ENCODE data around the gene GANAB. TPM values are rescaled to one million over a fixed set of nuclear protein-coding genes. Genes with fewer than 3 reads are reported as not detected.

The GANAB gene
- total and polyA plus RNA-seq, 2 of the 4 experiments (the other 2 are of a cell fraction): 209 to 344 TPM

DNA sequence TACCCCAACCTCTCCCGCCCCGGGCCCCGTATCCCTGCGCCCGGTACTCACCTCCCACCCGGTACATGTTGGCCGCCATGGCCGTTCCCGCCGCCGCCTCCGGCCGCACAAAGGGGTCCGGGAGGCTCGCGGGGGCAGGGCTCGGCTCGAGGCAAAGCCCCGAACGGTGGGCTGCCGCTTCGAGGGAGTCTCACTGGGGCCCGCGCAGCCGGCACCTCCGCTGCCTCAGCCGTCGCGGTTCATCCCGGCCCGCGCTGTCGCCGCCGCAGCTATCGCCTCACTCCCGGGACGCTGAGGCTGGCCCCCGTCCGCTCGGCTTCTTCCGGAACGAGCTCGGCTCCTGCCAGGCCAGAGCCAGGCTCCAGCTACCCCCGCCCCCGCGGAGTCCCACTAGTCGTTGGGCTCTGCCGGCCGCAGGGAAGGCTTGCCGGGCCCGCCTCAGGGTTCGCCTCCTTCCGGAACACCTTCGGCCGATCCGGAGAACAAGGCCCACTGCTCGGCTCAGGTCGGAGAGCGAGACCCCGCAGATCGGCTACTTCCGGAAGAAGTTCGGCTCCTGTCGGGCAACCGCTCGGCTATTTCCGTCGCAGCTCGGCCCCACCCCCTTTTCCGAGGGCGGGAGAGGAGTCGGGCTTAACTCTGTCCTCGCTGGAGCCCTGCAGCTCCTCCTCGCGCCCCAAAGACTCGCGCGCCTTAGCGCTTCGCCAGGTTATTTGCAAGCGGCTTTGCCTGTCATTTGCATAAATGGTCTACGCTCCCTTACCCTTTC lies 44.9 kb downstream of the GANAB start, which contains the start of gene MTA2:
MTA2 (minus strand) TSS at position 494 of the 769 bp plus-strand sequence; CDS start at position 79, 415 bp downstream.
- Histone ChIP-seq H3K4ac (ENCODE audit: low read depth, low read length) (peak within 1 kb of the TSS; percentile 86), H3K4me1 (ENCODE audit: control insufficient read depth, insufficient read depth, low read length) (peaks cover 7% of the 10 kb centered on the region), H3K18ac (ENCODE audit: low read depth, low read length) (peak within 1 kb of the TSS; percentile 33; the same call in 1 of the 2 replicates), H3K56ac (ENCODE audit: extremely low read depth, insufficient read depth, low read length) (peak within 1 kb of the TSS; percentile 90), H3K79me1 (ENCODE audit: low read depth in 1 of 2, low read length in 2 of 2) (peaks cover 15 to 39% of the 10 kb centered on the region in 2 experiments), H4K5ac (ENCODE audit: low read depth, low read length) (peak within 1 kb of the TSS; percentile 55), H4K20me1 (ENCODE audit: insufficient read depth, low read length) (peaks cover 17% of the 10 kb centered on the region; the same call in 1 of the 2 replicates), H4K8ac (ENCODE audit: low read depth in 2 of 2, low read length in 2 of 2) (peak within 1 kb of the TSS; percentile 60 to 83), H2AFZ (replicated peaks; ENCODE audit: low read length, poor library complexity) (peak within 1 kb of the TSS; percentile 87), H3K27ac (ENCODE audit: insufficient read depth, low read length) (peak within 1 kb of the TSS; percentile 97), H3K4me2 (ENCODE audit: low read depth, low read length) (peak within 1 kb of the TSS; percentile 91), H3K14ac (replicated peaks; ENCODE audit: low read depth, low read length) (peak within 1 kb of the TSS; percentile 80), H3K23ac (ENCODE audit: low read depth, low read length) (peak within 1 kb of the TSS; percentile 91), H3K27me3 (ENCODE audit: control insufficient read depth, insufficient read depth, low read length) (no peaks in the 10 kb centered on the region), H3K36me3 (ENCODE audit: control insufficient read depth, insufficient read depth, low read length) (peaks cover 33% of the 10 kb centered on the region), H2AK9ac (replicated peaks; ENCODE audit: low read depth, low read length, poor library complexity) (peak within 1 kb of the TSS; percentile 99), H3K9me1 (ENCODE audit: insufficient read depth, low read length) (peaks cover 5% of the 10 kb centered on the region), H2AK5ac (ENCODE audit: low read depth, low read length) (peak within 1 kb of the TSS; percentile 72), H3K4me3 (ENCODE audit: insufficient read depth, low read depth, low read length) (peak within 1 kb of the TSS; percentile 87), H2BK20ac (ENCODE audit: low read depth, low read length) (no peak within 1 kb of the TSS), H4K91ac (ENCODE audit: insufficient read depth, low read depth, low read length) (peak within 1 kb of the TSS; percentile 74), H2BK15ac (ENCODE audit: low read depth, low read length) (no peak within 1 kb of the TSS), H2BK5ac (ENCODE audit: low read depth, low read length, poor library complexity, severe bottlenecking) (peak within 1 kb of the TSS; percentile 92), H2BK120ac (ENCODE audit: low read depth, low read length) (peak within 1 kb of the TSS; percentile 34; the same call in 1 of the 2 replicates), H3K9ac (ENCODE audit: low read depth, low read length) (peak within 1 kb of the TSS; percentile 90), H3K9me3 (ENCODE audit: control insufficient read depth, insufficient read depth, low read length) (no peaks in the 10 kb centered on the region)
- peak; percentile 81 for ATAC-seq (ENCODE audit: low read depth)
- WGBS, 2 experiments (ENCODE audit: extremely low coverage in 2 of 2, insufficient read length in 1 of 2): 0% methylated on average over 67 of the region's 83 CpGs; no CpG with 5 or more reads in 1 of the 2 experiments
- no TSS peak for BruUV-seq (replicated peaks)
- in situ Hi-C loops (cut with MboI; ENCODE audit: low sequenced_read_pairs) (no loop called here), dilution Hi-C loops (cut with HindIII; ENCODE audit: low sequenced_read_pairs, unreplicated experiment) (no loop called here), intact Hi-C loops (cut with micrococcal nuclease) (no loop called here)
- peak; percentile 97 for DNase-seq
- TF ChIP-seq, protein P1, sequence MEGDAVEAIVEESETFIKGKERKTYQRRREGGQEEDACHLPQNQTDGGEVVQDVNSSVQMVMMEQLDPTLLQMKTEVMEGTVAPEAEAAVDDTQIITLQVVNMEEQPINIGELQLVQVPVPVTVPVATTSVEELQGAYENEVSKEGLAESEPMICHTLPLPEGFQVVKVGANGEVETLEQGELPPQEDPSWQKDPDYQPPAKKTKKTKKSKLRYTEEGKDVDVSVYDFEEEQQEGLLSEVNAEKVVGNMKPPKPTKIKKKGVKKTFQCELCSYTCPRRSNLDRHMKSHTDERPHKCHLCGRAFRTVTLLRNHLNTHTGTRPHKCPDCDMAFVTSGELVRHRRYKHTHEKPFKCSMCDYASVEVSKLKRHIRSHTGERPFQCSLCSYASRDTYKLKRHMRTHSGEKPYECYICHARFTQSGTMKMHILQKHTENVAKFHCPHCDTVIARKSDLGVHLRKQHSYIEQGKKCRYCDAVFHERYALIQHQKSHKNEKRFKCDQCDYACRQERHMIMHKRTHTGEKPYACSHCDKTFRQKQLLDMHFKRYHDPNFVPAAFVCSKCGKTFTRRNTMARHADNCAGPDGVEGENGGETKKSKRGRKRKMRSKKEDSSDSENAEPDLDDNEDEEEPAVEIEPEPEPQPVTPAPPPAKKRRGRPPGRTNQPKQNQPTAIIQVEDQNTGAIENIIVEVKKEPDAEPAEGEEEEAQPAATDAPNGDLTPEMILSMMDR (conservative IDR thresholded peaks at IDR 0.05; ENCODE audit: low read depth, low read length): no peak
- TF ChIP-seq RAD21 (IDR thresholded peaks at IDR 0.05; ENCODE audit: low read length) (no peak), MAZ (IDR thresholded peaks at IDR 0.05; ENCODE audit: borderline replicate concordance, low read depth, low read length) (peak; percentile 58; the same call in 1 of the 2 replicates), CHD1 (IDR thresholded peaks at IDR 0.05; ENCODE audit: low read depth, low read length) (0 out of 2 replicates have a peak, but pooled peaks have one; percentile 29)
- ChIA-PET POLR2A (ENCODE audit: unreplicated experiment) (interaction anchor here (0.6 to 1.7 kb wide), 3 partner anchors 10 to 620 kb away, joined by 3 to 7 read pairs (median 3); partner anchors contain the start of genes C11orf98, CSKMT and TUT1), CTCF (interaction anchor here (1.0 kb wide), 1 partner anchor 41 kb away, joined by 4 read pairs; no protein-coding TSS in a partner anchor)
